Activated B cell treated with CpG ODN at 0.5 μM for 24 hours (primary cell): Measurements from ENCODE around the gene DPF3. TPM values are rescaled to one million over a fixed set of nuclear protein-coding genes. Genes with fewer than 3 reads are reported as not detected.

Experiments
- ATAC-seq: fragments of 200-7000 bp; cut with Tn5 transposase; one replicate; pipeline ENCODE4 v1.10.0; 2021; ENCODE audit warnings: low read depth, mild to moderate bottlenecking, moderate library complexity
- CTCF ChIA-PET: fragments of 350-600 bp; sonication (Branson Sonifier 250); formaldehyde crosslinking; loops from one replicate; lab custom pipeline; 2021; ENCODE audit warnings: antibody characterized with exemption; lab: Charles Lee
- POLR2A ChIA-PET: fragments of 350-600 bp; sonication (Branson Sonifier 250); formaldehyde crosslinking; loops from one replicate; lab custom pipeline; 2021; ENCODE audit warnings: antibody characterized with exemption; lab: Charles Lee
- DNase-seq: peaks from one replicate; pipeline ENCODE4 v3.0.0; 2022
- H3K27ac Mint-ChIP-seq: one replicate; pipeline ENCODE4 v1.8.0; 2020; ENCODE audit warnings: mixed read lengths
- H3K27me3 Mint-ChIP-seq: one replicate; pipeline ENCODE4 v1.8.0; 2021; ENCODE audit warnings: mixed read lengths
- H3K36me3 Mint-ChIP-seq: one replicate; pipeline ENCODE4 v1.8.0; 2021; ENCODE audit warnings: low read depth, mixed read lengths
- H3K4me1 Mint-ChIP-seq: one replicate; pipeline ENCODE4 v1.8.0; 2021; ENCODE audit warnings: mixed read lengths
- H3K4me3 Mint-ChIP-seq: one replicate; pipeline ENCODE4 v1.8.0; 2020; ENCODE audit warnings: mild to moderate bottlenecking, mixed read lengths
- H3K9me3 Mint-ChIP-seq: one replicate; pipeline ENCODE4 v1.8.0; 2020; ENCODE audit warnings: mixed read lengths
- CTCF ChIP-seq: fragments of 200-600 bp; IDR thresholded peaks from one replicate; pipeline ENCODE4 v1.8.0; 2022; ENCODE audit warnings: antibody characterized with exemption, mild to moderate bottlenecking
- intact Hi-C: fragments of 100-400 bp; cut with micrococcal nuclease; formaldehyde crosslinking; loops from one replicate; pipeline ENCODE4 v1.15.1; 2024
- total RNA-seq: library from RNA; stranded (reverse); gene quantifications from 2 replicates; pipeline ENCODE4 v1.2.3, GENCODE V29; 2022

The DPF3 gene
- total RNA-seq, 1 donor from 2014 or later, result 3.5 TPM

GRCh38 chr14:72801836-72802587 is 91.9 kb downstream of the DPF3 start:
- no peak for TF ChIP-seq CTCF
- DNase-seq (no peak), ATAC-seq (no peak)
- ChIA-PET CTCF (no interaction called here), POLR2A (no interaction called here)
- H3K27ac Mint-ChIP-seq, result no peak overlapping the region
- intact Hi-C loops, result no loop called here
- no peaks in the 10 kb centered on the region for H3K27me3 Mint-ChIP-seq
- H3K9me3 Mint-ChIP-seq, result no peaks in the 10 kb centered on the region
- peaks cover 2% of the 10 kb centered on the region for H3K4me1 Mint-ChIP-seq
- peaks cover 14% of the 10 kb centered on the region for H3K36me3 Mint-ChIP-seq
- no peak overlapping the region for H3K4me3 Mint-ChIP-seq

DNA sequence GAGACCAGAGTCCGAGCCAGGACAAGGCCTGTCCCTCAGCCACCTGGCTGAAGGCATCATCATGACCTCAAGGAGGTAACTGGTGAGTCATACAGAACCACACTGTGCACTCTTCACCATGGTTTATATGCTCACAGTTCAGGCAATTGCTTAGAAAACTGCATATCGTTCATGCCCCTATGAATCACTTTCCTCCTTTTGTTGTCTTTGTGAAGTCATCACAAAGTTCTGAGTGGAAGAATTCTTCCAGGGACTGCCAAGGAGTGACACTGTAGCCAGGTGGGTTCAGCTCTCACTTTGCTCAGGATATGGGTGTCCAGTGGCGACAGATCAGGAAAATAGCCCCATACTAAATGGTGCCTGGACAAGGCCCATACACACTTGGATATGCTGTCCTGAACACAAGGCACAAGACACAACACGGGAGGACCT is 92.5 kb downstream of the DPF3 start:
- peaks cover 2% of the 10 kb centered on the region for H3K4me1 Mint-ChIP-seq
- intact Hi-C loops, result no loop called here

GRCh38 chr14:72800848-72801370 is 93.0 kb downstream of the DPF3 start:
- no peak for DNase-seq
- Mint-ChIP-seq H3K36me3 (peaks cover 12% of the 10 kb centered on the region), H3K27ac (no peak overlapping the region), H3K4me3 (no peak overlapping the region), H3K4me1 (peaks cover 2% of the 10 kb centered on the region), H3K9me3 (no peaks in the 10 kb centered on the region), H3K27me3 (no peaks in the 10 kb centered on the region)
- ChIA-PET POLR2A (no interaction called here), CTCF (no interaction called here)
- intact Hi-C loops, result no loop called here
- no peak for TF ChIP-seq CTCF
- ATAC-seq, result no peak

More for the DNA sequence above, 92.5 kb downstream of the DPF3 start:
- Mint-ChIP-seq H3K36me3 (peaks cover 14% of the 10 kb centered on the region), H3K27ac (no peak overlapping the region), H3K4me3 (no peak overlapping the region), H3K9me3 (no peaks in the 10 kb centered on the region), H3K27me3 (no peaks in the 10 kb centered on the region)
- DNase-seq, result no peak
- TF ChIP-seq CTCF, result no peak
- ChIA-PET POLR2A (no interaction called here), CTCF (no interaction called here)
- ATAC-seq, result no peak

- no peak overlapping the region for H3K4me3 Mint-ChIP-seq
These were observed 93.6 kb downstream of the DPF3 start for GRCh38 chr14:72800296-72800695.

More at GRCh38 chr14:72800296-72800695, 93.6 kb downstream of the DPF3 start:
- DNase-seq (no peak), ATAC-seq (no peak)
- Mint-ChIP-seq H3K27ac (no peak overlapping the region), H3K4me1 (peaks cover 2% of the 10 kb centered on the region), H3K9me3 (no peaks in the 10 kb centered on the region), H3K27me3 (no peaks in the 10 kb centered on the region), H3K36me3 (peaks cover 12% of the 10 kb centered on the region)
- intact Hi-C loops, result no loop called here
- no peak for TF ChIP-seq CTCF
- ChIA-PET POLR2A (no interaction called here), CTCF (no interaction called here)
